Fibroblast of mammary gland (primary cell): ENCODE measurements around the gene DDX17.

Experiments
- DNase-seq: peaks from one replicate; pipeline ENCODE4 v3.0.0-alpha.2; 2010; ENCODE audit warnings: low read depth
- H3K4me3 ChIP-seq: 2 replicates; pipeline ENCODE4 v1.5.1; 2011; ENCODE audit warnings: low read depth, mild to moderate bottlenecking, low read length, moderate library complexity; ENCODE audit not compliant: control insufficient read depth
- TF ChIP-seq, protein P1 (sequence below): conservative IDR thresholded peaks from 2 replicates; pipeline ENCODE4 v1.5.1; 2011; ENCODE audit warnings: low read depth, low read length, inconsistent platforms; ENCODE audit not compliant: control insufficient read depth, insufficient read depth

The DDX17 gene

GRCh38 chr22:38467904-38468442 is 38.1 kb downstream of the DDX17 start, which contains the start of gene KDELR3:
TSS of gene KDELR3 (plus strand) at chr22:38468096. CDS start at chr22:38468234, 138 bp downstream.
- TF ChIP-seq, protein P1, sequence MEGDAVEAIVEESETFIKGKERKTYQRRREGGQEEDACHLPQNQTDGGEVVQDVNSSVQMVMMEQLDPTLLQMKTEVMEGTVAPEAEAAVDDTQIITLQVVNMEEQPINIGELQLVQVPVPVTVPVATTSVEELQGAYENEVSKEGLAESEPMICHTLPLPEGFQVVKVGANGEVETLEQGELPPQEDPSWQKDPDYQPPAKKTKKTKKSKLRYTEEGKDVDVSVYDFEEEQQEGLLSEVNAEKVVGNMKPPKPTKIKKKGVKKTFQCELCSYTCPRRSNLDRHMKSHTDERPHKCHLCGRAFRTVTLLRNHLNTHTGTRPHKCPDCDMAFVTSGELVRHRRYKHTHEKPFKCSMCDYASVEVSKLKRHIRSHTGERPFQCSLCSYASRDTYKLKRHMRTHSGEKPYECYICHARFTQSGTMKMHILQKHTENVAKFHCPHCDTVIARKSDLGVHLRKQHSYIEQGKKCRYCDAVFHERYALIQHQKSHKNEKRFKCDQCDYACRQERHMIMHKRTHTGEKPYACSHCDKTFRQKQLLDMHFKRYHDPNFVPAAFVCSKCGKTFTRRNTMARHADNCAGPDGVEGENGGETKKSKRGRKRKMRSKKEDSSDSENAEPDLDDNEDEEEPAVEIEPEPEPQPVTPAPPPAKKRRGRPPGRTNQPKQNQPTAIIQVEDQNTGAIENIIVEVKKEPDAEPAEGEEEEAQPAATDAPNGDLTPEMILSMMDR: no peak

DNA sequence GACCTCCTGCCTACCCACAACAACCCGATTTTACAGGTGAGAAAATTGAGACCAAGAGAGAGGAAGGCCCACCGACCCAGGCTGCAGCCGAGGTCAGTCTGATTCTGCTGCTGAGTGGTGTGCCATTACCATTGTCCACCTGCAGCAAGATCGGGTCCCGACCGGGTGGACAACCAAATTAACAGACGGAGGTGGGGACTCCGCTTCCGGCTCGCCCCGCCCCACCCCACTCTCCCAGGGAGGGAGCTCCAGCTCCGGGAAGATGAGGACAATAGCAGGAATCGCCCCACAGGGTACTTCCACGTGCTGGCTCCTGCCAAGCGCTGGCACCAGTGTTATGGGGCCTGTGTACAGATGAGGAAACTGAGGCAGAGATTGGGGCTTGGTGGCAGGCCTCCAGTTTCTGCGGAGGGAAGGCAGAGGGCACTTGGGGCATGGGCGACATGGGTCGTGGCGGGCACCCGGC is 38.6 kb downstream of the DDX17 start:
- DNase-seq: no peak
- peak overlapping the region; percentile 54 for H3K4me3 ChIP-seq
- TF ChIP-seq, protein P1: no peak

More at GRCh38 chr22:38467904-38468442, 38.1 kb downstream of the DDX17 start, which contains the start of gene KDELR3:
- DNase-seq: peak; percentile 62
- peak within 1 kb of the TSS; percentile 95 for H3K4me3 ChIP-seq

DNA sequence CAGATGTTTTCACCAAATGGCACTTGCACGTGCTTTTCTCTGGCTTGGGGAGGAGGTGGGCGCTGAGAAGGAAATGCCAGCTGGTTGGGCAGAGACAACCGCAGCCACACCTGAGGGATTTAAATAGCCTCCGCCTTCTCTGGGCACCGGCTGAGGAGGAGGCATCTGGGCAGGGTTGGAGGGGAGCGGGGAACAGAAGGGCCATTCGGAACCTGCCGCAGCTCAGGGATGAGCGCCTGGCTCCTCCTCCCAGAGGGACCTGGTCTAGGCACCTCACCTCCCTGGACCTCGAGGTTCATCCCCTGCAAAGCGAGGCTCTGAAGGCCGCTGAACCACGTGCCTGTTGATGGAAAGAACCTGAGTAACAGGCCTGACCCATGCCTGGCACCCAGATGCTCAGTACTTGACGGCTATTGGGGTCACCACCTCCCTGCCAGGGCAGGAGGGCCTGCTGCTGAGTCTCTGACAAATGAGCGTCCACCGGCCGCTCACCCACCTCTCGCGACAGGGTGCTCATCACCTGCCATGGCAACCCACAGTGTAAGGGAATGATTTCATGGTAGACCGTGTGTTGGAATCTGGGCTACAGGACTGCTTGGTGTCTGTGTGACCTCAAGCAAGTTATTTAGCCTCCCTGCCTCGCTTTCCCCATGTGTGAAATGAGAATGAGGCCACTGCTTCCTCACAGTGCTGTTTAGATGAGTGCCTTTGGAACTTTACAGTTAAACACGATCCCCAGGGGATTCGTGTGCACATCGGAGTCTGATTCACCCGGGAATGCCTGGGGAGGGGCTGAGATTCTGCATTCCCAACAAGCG is 40.2 kb downstream of the DDX17 start:
- peak; percentile 44 for DNase-seq
- TF ChIP-seq, protein P1: no peak
- no peak overlapping the region for H3K4me3 ChIP-seq

DNA sequence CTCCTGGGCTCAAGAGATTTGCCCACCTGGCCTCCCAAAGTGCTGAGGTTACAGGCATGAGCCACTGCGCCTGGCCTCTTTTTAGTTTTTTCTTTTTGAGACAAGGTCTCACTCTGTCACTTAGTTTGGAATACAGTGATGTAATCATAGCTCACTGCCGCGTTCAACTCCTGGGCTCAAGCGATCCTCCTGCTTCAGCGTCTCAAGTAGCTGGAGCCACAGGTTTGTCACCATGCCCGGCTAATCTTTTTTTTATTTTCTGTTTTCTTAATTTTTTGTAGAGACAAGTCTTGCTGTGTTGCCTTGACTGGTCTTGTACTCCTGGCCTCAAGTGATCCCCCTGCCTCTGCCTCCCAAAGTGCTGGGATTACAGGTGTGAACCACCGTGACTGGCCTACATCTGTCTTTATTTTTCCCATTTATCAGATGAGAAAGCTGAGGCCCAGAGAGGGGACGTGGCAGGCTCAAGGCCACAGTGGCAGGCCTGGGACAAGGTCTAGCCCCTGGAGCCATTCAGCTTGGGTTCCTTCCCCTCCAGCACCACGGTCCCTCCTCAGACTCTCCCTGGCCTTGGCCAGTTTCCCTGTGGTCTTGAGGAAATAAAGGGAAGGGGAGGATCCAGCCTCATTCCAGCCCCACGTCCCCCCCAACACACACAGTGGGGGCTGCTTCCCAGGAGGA is 41.0 kb downstream of the DDX17 start:
- TF ChIP-seq, protein P1: no peak
- H3K4me3 ChIP-seq: no peak overlapping the region
- DNase-seq: no peak

GRCh38 chr22:38462960-38463784 is 42.9 kb downstream of the DDX17 start:
- DNase-seq: no peak
- TF ChIP-seq, protein P1: no peak
- H3K4me3 ChIP-seq: no peak overlapping the region
